Adrenal gland (tissue), 5 donors: ENCODE data around the gene SREBF1.
A peak's percentile ranks its signal among the peaks of the same experiment; 100 is the strongest.

Experiments used
- POLR2A ChIP-seq, 2 donors: fragments of 450-650 bp; IDR thresholded peaks; one replicate each; pipeline ENCODE4 v1.6.1; 2017; ENCODE audit warnings: antibody characterized with exemption in 2 of 2, mild to moderate bottlenecking in 2 of 2, moderate library complexity in 1 of 2
- TF ChIP-seq, protein P1 (sequence below), 6 experiments: fragments of 450-650 bp in 4 of 6; fragments of 200-600 bp in 2 of 6; sonication (generic) in 1 of 6; IDR thresholded peaks; 1 replicate in 5 of 6; 2 replicates in 1 of 6; pipeline versions ENCODE4 v1.5.1 to v1.8.0; 2016 to 2021; ENCODE audit warnings: antibody characterized with exemption in 6 of 6, mild to moderate bottlenecking in 2 of 6, moderate library complexity in 1 of 6
- donor health status: DM: no; HTN: no; CAD: no.

DNA sequence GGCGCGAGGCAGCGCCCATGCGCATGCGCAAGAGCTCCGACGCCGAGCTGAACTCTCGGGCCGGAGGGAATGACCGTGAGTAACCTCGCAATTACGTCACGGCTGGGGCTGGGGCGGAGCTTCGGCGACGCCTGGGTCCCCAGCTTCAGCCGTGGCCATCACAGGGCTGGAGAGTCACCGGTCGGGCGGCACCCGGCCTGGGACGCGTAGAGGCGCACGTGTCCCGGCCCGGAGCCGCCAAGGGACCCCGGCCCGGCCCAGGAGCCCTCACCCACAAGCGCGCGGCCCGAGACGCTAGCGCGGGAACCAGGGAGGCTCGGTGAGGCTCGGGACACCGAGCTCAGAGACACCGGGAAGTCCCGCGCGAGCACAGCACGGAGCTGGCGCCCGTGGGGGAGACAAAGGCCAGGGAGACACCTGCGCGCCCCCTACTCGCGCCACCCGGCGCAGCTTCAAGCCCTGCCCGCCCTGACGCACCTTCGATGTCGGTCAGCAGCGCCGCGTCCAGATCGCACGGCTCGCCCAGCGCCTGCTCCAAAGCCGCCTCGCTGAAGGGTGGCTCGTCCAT, 452 bp downstream of the SREBF1 start:
- TF ChIP-seq, protein P1, sequence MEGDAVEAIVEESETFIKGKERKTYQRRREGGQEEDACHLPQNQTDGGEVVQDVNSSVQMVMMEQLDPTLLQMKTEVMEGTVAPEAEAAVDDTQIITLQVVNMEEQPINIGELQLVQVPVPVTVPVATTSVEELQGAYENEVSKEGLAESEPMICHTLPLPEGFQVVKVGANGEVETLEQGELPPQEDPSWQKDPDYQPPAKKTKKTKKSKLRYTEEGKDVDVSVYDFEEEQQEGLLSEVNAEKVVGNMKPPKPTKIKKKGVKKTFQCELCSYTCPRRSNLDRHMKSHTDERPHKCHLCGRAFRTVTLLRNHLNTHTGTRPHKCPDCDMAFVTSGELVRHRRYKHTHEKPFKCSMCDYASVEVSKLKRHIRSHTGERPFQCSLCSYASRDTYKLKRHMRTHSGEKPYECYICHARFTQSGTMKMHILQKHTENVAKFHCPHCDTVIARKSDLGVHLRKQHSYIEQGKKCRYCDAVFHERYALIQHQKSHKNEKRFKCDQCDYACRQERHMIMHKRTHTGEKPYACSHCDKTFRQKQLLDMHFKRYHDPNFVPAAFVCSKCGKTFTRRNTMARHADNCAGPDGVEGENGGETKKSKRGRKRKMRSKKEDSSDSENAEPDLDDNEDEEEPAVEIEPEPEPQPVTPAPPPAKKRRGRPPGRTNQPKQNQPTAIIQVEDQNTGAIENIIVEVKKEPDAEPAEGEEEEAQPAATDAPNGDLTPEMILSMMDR (IDR thresholded peaks at IDR 0.05), result no peak
- peak; percentile 99 to 100 for TF ChIP-seq POLR2A (IDR thresholded peaks at IDR 0.05)
